Suprapubic skin (tissue), 3 donors: ENCODE results near the gene ATP11A.

ENCODE experiments used
- CTCF ChIP-seq, 2 donors: fragments of 200-600 bp in 1 of 2; fragments of 450-650 bp in 1 of 2; sonication (generic) in 1 of 2; IDR thresholded peaks; one replicate each; pipeline ENCODE4 v1.5.1; 2016 to 2019; ENCODE audit warnings: antibody characterized with exemption in 2 of 2, mild to moderate bottlenecking in 1 of 2, moderate library complexity in 1 of 2
- EP300 ChIP-seq: sonication (generic); formaldehyde crosslinking; IDR thresholded peaks from one replicate; pipeline ENCODE4 v1.6.1; 2017; ENCODE audit warnings: antibody characterized with exemption
- POLR2A ChIP-seq, 2 donors: fragments of 450-650 bp; IDR thresholded peaks; one replicate each; pipeline ENCODE4 v1.6.1; 2017; ENCODE audit warnings: antibody characterized with exemption in 2 of 2, mild to moderate bottlenecking in 2 of 2, moderate library complexity in 2 of 2

- no peak for TF ChIP-seq EP300
- no peak for TF ChIP-seq POLR2A (IDR thresholded peaks at IDR 0.05)
- TF ChIP-seq CTCF (IDR thresholded peaks at IDR 0.05): no peak
These were observed 213.9 kb downstream of the ATP11A start for GRCh38 chr13:112903606-112904195.
